Measurements from ENCODE around the gene TMEM97.

TMEM97 gene

GRCh38 chr17:28317099-28317965 is 1.7 kb upstream of the TMEM97 start:
- DNase-seq (ENCODE audit: low read depth in 2 of 2) = no peak

GRCh38 chr17:28317966-28318758 is 838 bp upstream of the TMEM97 start:
- DNase-seq (ENCODE audit: low read depth in 2 of 2) = no peak

- no peak for DNase-seq (ENCODE audit: low read depth in 2 of 2)
Observed at GRCh38 chr17:28319598-28319935, 567 bp downstream of the TMEM97 start.

- no peak for DNase-seq (ENCODE audit: low read depth in 2 of 2)
Observed at GRCh38 chr17:28320215-28321061, 1.4 kb downstream of the TMEM97 start.

- no peak for DNase-seq (ENCODE audit: low read depth in 2 of 2)
Observed at GRCh38 chr17:28324267-28324745, 5.3 kb downstream of the TMEM97 start.

GRCh38 chr17:28324781-28325180 is 5.8 kb downstream of the TMEM97 start:
- no peak for DNase-seq (ENCODE audit: low read depth in 2 of 2)

- no peak for DNase-seq (ENCODE audit: low read depth in 2 of 2)
Observed at GRCh38 chr17:28325211-28325610, 6.2 kb downstream of the TMEM97 start.

GRCh38 chr17:28326114-28326513 is 7.1 kb downstream of the TMEM97 start:
- DNase-seq (ENCODE audit: low read depth in 2 of 2) = no peak

GRCh38 chr17:28327031-28327607 is 8.1 kb downstream of the TMEM97 start:
- DNase-seq (ENCODE audit: low read depth in 2 of 2) = no peak

- no peak for DNase-seq (ENCODE audit: low read depth in 2 of 2)
Observed at GRCh38 chr17:28327709-28328108, 8.7 kb downstream of the TMEM97 start.

- no peak for DNase-seq (ENCODE audit: low read depth in 2 of 2)
Observed at GRCh38 chr17:28328325-28328724, 9.3 kb downstream of the TMEM97 start.

- no peak for DNase-seq (ENCODE audit: low read depth in 2 of 2)
Observed at GRCh38 chr17:28330671-28331070, 11.7 kb downstream of the TMEM97 start.

GRCh38 chr17:28331891-28332420 is 13.0 kb downstream of the TMEM97 start:
- DNase-seq (ENCODE audit: low read depth in 2 of 2) = no peak

GRCh38 chr17:28333083-28333746 is 14.2 kb downstream of the TMEM97 start:
- no peak for DNase-seq (ENCODE audit: low read depth in 2 of 2)

GRCh38 chr17:28334171-28334570 is 15.2 kb downstream of the TMEM97 start:
- DNase-seq (ENCODE audit: low read depth in 2 of 2) = no peak

GRCh38 chr17:28334666-28335200 is 15.7 kb downstream of the TMEM97 start:
- no peak for DNase-seq (ENCODE audit: low read depth in 2 of 2)

GRCh38 chr17:28335201-28335958 is 16.4 kb downstream of the TMEM97 start, which contains the start of the genes IFT20 and TNFAIP1:
Gene IFT20 (minus strand): TSS chr17:28335472. CDS start chr17:28331985, 3,487 bp downstream.
Gene TNFAIP1 (plus strand): TSS chr17:28335761. CDS start chr17:28339522, 3,761 bp downstream.
- DNase-seq (ENCODE audit: low read depth in 2 of 2) = peak; percentile 99 to 100

GRCh38 chr17:28335959-28336871 is 17.2 kb downstream of the TMEM97 start:
- peak; percentile 63 to 71 for DNase-seq (ENCODE audit: low read depth in 2 of 2)

All from fibroblast of skin of left quadriceps (primary cell).